Heart left ventricle (tissue), 13 donors: ENCODE data around the gene ZNF726.

Source experiments
- CTCF ChIP-seq, 12 donors: fragments of 200-600 bp; sonication (generic) in 4 of 12; IDR thresholded peaks; one replicate each; pipeline versions ENCODE4 v1.5.0 to v1.8.0; 2018 to 2022; ENCODE audit warnings: antibody characterized with exemption in 12 of 12, mild to moderate bottlenecking in 5 of 12
- POLR2A ChIP-seq, 2 donors: fragments of 450-650 bp; IDR thresholded peaks; one replicate each; pipeline ENCODE4 v1.6.1; 2017; ENCODE audit warnings: antibody characterized with exemption in 2 of 2, mild to moderate bottlenecking in 2 of 2, moderate library complexity in 2 of 2
- donor health status: ischemic (EF 13 %, LVEDD 7.1; RV severe dilation, severe dysfunction).
- donor health status: DM: no; HTN: yes; CAD: no.
- donor health status: DM: no; HTN: no; CAD: no.
- donor health status: ischemic (EF 25% LVEDD 6.9; RV normal size, moderate dysfunction).
- donor health status: ischemic (EF 25% LVEDD 5.7; RV mildly dilated, moderate dysfunction).
- donor health status: ischemic (EF 35%, LVEDD 5.7; RV mildly dilated, moderate dysfunction).
- donor health status: nonischemic (EF 11% LVEDD 7.7; RV severe dilation, severe dysfunction).
- donor health status: DM: yes; HTN: yes; CAD: no.
- donor health status: PGD.
- donor health status: ischemic (EF 29% LVEDD 5.4; RV normal size, mild dysfunction).
- donor health status: nonischemic (EF 23%, LVEDD 6.1; RV moderate dilation, normal function).

DNA sequence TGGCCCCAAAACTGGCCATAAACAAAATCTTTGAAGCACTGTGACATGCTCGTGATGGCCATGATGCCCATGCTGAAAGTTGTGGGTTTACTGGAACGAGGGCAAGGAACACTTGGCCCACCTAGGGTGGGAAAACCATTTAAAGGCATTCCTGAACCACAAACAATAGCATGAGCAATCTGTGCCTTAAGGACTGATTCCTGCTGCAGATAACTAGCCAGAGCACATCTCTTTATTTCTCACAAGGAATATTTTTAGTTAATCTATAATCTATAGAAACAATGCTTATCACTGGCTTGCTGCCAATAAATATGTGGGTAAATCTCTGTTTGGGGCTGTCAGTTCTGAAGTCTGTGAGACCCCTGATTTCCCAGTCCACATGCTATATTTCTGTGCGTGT lies 10.3 kb upstream of the ZNF726 start:
- TF ChIP-seq CTCF (IDR thresholded peaks at IDR 0.05) (no peak), POLR2A (IDR thresholded peaks at IDR 0.05) (no peak)
